HG02870 (cell line): Measurements from ENCODE around the gene NNT.
"Not testable (repeated sequence)": the region's sequence is repeated elsewhere in the genome, so short reads cannot be mapped to it uniquely, and the experiment has no call there.

ENCODE experiments used
- ATAC-seq: cut with Tn5 transposase; IDR thresholded peaks from one replicate; pipeline ENCODE4 v1.9.1; 2021; ENCODE audit warnings: mild to moderate bottlenecking, moderate library complexity; ENCODE audit not compliant: unreplicated experiment

Gene NNT

GRCh38 chr5:43602461-43603343 lies at the start of gene NNT:
NNT (plus strand) TSS chr5:43603180; CDS start chr5:43609196, 6,016 bp downstream.
- ATAC-seq = peak; percentile 75

DNA sequence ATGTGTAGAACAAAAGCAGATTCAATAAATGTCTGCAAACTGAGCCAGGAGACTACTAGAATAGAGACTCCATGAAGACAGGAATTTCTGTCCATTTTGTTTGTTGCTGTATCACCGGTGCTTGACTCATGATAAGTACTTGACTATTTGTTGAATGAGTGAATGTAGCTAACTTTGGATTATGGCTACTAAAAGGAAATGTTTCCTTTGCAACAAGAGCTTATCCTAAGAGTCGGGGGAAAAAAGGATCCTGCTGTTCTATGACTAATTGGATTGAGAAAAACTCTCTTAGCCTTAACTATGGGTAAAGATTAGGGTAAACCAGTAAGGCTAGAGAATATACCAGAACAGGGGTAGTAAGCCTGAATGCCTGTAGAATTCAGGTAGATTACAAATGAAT lies 49.6 kb upstream of the NNT start:
- no peak for ATAC-seq

- ATAC-seq = no peak
Observed at GRCh38 chr5:43554497-43554896, 48.5 kb upstream of the NNT start.

- peak; percentile 23 for ATAC-seq
Observed at GRCh38 chr5:43555895-43556606, 46.9 kb upstream of the NNT start.

DNA sequence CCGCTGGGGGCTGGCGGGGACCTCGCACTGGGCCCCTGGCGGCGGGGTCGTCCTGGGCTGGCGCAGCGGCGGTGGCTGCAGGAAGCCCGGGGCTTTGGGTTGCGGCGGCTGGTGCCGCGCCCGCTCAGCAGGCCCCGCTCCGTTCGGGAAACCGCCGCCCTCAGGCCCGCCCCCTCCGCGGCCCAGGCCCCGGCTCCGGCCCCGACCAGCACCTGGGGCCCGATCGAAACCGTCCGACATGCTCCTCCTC lies 46.4 kb upstream of the NNT start:
- peak; percentile 87 for ATAC-seq

GRCh38 chr5:43556857-43557542 lies 46.0 kb upstream of the NNT start, which contains the start of gene PAIP1:
PAIP1 (minus strand) TSS chr5:43557077; CDS start chr5:43556846, 231 bp downstream.
- ATAC-seq = peak; percentile 58

GRCh38 chr5:43560128-43560527 lies 42.9 kb upstream of the NNT start:
- no peak for ATAC-seq

- no peak for ATAC-seq
Observed at GRCh38 chr5:43561356-43561755, 41.6 kb upstream of the NNT start.

DNA sequence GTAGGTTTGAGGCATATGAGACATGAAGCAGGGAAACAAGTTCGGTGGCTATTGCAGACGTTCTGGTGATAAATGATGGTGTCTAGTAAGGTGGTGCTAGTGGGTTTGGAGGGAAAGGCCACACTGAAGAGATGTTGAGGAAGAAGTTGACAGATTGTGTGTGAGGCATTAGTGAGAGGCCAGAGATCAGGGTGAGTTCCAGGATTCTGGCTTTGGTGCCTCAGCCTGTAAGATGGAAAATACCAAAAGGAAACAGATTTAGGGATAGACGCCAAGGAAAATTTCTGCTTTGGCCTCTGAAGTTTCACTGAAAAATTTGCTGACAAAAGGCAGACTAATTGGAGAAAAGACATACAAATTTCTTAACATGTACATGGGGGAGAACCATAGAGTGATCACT lies 39.7 kb upstream of the NNT start:
- ATAC-seq = no peak

GRCh38 chr5:43564289-43564850 lies 38.6 kb upstream of the NNT start:
- ATAC-seq = no peak

- ATAC-seq = no peak
Observed at GRCh38 chr5:43565043-43565442, 37.9 kb upstream of the NNT start.

- ATAC-seq = peak; percentile 58
Observed at GRCh38 chr5:43567967-43568366, 35.0 kb upstream of the NNT start.

- ATAC-seq = no peak
Observed at GRCh38 chr5:43569236-43569746, 33.7 kb upstream of the NNT start.

DNA sequence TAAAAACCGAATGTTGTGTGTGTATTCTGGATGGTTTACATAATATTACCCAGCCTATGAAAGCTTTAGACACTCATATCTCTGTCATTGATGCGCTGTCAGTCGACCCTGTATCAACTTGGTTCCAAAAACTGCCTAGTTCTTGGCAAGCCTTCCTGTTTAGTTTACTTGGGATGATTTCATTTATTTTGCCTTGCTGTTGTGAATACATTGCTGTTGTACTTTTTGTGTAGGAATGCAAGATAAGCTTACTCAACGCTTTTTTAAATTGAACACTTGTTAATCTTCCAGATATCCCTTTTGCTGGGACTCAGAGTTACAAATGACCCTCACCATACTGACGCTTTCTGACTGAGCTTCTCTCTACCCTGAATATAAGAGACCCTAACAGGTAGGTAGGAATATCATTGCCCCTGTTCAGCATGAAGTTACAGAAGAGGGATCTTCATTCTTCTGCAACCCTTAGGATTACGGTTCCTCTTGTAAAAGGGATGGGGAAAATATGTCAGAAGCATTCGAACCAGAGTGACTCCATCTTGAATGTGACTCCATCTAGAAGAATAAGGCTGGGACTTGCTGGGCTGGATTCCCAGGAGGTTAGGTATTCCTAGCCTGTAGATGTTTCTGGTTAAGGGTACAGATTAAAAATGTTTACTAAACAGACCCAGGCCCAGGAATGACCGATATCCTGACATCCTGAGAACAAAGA lies 32.4 kb upstream of the NNT start:
- no peak for ATAC-seq

DNA sequence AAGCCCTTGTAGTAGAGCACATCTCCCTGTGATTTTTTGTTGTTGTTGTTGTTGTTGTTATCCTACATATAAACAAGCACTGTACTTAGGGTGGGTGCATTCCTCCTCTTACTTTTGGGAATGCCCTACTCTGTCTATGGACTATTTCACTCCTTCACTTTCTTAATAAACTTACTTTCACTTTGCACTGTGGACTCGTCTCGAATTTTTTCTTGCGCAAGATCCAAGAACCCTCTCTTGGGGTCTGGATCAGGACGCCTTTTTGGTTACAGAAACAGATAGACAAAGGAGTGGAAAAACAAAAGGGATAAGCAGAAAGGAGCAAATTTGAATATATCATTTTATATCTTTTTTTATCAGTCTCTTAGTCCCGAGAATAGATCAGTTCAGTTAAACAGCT lies 31.7 kb upstream of the NNT start:
- ATAC-seq = no peak

DNA sequence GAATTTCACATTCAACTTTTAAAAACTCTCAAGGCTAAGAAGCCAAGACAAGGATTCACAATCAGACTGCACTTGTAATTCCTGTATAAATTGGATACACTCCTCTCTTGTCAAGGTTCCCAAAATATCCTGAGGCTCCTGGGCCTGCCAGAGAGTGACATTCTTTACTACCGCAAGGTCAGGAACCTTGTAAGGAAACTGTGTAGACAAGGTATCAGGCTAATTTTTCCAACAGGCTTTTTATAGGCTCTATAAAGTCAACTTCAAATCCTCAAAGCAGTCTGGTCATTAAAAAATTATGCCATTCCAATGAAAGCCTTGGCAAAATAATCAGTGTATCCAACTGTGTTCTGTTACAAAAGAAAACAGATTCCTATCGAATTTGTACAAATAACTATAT lies 30.6 kb upstream of the NNT start:
- ATAC-seq = no peak

GRCh38 chr5:43573058-43573457 lies 29.9 kb upstream of the NNT start:
- ATAC-seq = no peak

DNA sequence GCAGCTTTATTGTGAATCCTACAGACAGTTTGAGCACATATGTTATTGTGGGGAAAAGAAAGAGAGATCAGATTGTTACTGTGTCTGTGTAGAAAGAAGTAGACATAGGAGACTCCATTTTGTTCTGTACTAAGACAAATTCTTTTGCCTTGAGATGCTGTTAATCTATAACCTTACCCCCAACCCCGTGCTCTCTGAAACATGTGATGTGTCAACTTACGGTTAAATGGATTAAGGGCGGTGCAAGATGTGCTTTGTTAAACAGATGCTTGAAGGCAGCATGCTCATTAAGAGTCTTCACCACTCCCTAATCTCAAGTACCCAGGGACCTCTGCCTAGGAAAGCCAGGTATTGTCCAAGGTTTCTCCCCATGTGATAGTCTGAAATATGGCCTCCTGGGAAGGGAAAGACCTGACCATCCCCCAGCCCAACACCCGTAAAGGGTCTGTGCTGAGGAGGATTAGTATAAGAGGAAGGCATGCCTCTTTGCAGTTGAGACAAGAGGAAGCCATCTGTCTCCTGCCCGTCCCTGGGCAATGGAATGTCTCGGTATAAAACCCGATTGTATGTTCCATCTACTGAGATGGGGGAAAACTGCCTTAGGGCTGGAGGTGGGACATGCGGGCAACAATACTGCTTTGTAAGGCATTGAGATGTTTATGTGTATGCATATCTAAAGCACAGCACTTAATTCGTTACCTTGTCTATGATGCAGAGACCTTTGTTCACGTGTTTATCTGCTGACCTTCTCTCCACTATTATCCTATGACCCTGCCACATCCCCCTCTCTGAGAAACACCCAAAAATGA lies 22.4 kb upstream of the NNT start:
- ATAC-seq = not testable (repeated sequence)

- ATAC-seq = no peak
Observed at GRCh38 chr5:43581398-43581797, 21.6 kb upstream of the NNT start.
